ENCODE results near the gene SMU1.

SMU1 gene

DNA sequence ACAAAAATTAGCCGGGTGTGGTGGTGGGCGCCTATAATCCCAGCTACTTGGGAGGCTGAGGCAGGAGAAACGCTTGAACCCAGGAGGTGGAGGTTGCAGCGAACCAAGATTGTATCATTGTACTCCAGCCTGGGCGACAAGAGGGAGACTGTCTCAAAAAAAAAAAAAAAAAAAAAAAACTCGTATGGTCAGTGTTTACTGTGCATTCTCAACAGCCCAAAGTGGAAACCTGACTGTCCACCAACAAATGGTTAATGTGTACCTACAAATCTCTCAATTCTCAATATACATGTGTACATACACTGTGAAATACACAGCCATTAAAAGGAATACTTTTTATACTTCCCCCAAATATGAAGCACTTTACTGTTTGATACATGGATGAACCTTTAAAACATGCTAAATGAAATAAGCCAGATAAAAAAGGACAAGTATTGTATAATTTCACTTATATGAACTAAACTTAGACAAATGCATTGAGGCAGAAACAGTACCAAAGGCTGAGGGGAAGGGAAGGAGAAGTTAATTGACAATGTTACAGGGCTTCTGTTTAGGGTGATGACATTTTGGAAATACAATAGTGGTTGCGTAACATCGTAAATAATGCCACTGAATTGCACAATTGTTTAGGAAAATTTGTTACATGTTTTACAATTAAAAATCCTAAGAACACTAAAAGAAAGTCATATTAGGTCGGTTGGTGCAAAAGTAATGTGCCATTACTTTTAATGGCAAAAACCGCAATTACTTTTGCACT lies 34.9 kb downstream of the SMU1 start:
- DNase-seq (ENCODE audit: low read depth), result peak; percentile 58
- no peak overlapping the region for H3K4me3 ChIP-seq (replicated peaks; ENCODE audit: low read depth, low read length)
- TF ChIP-seq, protein P1, sequence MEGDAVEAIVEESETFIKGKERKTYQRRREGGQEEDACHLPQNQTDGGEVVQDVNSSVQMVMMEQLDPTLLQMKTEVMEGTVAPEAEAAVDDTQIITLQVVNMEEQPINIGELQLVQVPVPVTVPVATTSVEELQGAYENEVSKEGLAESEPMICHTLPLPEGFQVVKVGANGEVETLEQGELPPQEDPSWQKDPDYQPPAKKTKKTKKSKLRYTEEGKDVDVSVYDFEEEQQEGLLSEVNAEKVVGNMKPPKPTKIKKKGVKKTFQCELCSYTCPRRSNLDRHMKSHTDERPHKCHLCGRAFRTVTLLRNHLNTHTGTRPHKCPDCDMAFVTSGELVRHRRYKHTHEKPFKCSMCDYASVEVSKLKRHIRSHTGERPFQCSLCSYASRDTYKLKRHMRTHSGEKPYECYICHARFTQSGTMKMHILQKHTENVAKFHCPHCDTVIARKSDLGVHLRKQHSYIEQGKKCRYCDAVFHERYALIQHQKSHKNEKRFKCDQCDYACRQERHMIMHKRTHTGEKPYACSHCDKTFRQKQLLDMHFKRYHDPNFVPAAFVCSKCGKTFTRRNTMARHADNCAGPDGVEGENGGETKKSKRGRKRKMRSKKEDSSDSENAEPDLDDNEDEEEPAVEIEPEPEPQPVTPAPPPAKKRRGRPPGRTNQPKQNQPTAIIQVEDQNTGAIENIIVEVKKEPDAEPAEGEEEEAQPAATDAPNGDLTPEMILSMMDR (IDR thresholded peaks at IDR 0.05; ENCODE audit: low read length, missing control alignments), result no peak

DNA sequence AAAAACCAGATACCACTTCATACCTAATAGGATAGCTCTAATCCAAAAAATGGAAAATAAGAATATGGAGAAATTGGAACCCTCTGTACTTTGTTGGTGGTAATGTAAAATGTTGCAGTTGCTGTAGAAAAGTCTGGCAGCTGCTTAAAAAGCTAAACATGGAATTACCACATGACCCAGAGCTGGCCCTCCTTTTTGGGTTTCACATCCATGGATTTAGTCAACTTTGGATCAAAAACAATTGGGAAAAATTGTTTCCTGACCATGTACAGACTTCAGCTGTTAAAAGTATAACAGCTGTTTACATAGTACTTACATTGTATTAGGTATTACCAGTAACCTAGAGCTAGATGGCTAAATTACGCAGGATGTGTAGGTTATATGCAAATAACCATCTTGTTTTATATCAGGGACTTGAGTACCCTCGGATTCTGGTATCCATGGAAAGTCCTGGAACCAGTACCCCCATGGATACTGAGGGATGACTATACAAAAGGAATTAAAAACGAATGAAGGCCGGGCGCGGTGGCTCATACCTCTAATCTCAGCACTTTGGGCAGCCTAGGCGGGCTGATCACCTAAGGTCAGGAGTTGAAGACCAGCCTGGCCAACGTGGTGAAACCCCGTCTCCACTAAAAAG lies 35.6 kb downstream of the SMU1 start:
- TF ChIP-seq, protein P1 (IDR thresholded peaks at IDR 0.05; ENCODE audit: low read length, missing control alignments), result no peak
- no peak overlapping the region for H3K4me3 ChIP-seq (replicated peaks; ENCODE audit: low read depth, low read length)
- no peak for DNase-seq (ENCODE audit: low read depth)

DNA sequence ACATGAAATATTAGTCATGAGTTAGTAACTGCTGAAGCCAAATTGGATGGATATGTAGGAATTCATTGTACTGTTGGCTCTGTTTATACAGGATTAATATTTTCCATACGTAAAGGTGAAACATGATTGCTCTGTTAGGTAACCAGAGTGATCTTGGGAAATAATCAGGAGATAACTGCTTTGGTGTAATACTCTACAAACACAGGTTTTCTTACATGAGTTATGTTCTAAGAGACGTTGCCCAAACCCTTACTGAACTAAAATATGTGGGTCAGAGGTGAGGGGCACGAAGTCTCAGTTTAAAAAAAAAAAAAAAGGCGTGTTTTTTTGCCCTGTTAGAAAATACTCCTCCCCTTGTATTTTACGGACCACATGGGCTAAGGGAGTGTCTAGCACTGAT lies 43.6 kb downstream of the SMU1 start:
- H3K4me3 ChIP-seq (replicated peaks; ENCODE audit: low read depth, low read length), result no peak overlapping the region
- TF ChIP-seq, protein P1 (IDR thresholded peaks at IDR 0.05; ENCODE audit: low read length, missing control alignments), result no peak
- DNase-seq (ENCODE audit: low read depth), result no peak

DNA sequence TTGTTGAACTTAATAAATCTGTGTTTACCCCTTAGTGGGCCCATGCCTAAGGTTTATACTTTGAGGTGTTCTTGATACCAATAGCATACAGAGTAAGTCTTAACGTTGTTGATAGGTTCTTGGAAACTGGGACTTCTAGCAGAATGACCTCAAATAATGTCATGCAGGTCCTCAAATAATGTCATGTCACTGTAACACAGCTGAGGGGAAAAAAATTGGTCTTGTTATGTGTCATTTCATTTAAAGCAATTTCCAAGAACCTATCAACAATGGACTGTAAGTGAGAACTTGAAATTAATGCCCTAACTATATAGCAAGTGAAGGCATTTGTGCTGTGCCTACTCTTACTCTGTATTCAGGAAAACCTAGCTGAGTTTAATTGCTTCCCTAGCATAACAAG lies 44.2 kb downstream of the SMU1 start:
- TF ChIP-seq, protein P1 (IDR thresholded peaks at IDR 0.05; ENCODE audit: low read length, missing control alignments), result no peak
- H3K4me3 ChIP-seq (replicated peaks; ENCODE audit: low read depth, low read length), result no peak overlapping the region
- DNase-seq (ENCODE audit: low read depth), result no peak

DNA sequence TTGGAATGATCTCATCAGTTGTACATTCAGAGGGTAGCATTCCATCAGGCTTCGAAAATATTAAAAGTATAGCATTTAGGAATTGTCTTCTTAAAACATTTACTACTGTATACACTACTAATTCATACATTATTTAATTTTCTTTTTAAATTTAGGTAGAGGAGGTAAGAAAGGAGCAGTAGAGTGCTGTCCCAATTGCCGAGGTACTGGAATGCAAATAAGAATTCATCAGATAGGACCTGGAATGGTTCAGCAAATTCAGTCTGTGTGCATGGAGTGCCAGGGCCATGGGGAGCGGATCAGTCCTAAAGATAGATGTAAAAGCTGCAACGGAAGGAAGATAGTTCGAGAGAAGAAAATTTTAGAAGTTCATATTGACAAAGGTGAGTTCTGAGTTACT lies 46.2 kb downstream of the SMU1 start:
- TF ChIP-seq, protein P1 (IDR thresholded peaks at IDR 0.05; ENCODE audit: low read length, missing control alignments), result no peak
- no peak for DNase-seq (ENCODE audit: low read depth)
- no peak overlapping the region for H3K4me3 ChIP-seq (replicated peaks; ENCODE audit: low read depth, low read length)

DNA sequence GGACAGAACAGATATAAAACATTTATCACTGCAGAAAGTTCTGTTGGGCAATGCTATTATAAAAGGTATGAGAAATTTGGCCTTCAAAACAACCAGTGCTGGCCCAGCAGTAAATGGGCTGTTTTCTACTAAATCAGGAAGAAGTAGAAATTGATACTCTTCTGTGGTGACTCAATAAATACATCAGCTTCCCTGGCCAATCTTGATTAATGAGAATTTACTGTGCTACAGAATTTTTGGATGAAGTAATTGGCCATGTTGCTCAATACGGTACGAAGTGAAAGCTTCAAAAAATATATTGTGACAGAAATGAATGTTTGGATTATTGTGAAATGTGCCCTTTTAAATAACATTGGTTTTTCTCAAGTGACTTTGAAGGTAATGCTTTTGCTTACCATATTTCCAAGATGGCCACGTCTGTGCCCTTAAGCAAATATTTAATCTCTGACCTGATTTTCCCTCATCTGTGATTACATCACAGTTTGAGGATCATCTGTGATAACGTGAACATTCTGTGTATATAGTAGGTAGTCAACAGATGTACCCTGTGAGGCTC lies 47.2 kb downstream of the SMU1 start:
- DNase-seq (ENCODE audit: low read depth), result peak; percentile 87
- H3K4me3 ChIP-seq (replicated peaks; ENCODE audit: low read depth, low read length), result no peak overlapping the region
- TF ChIP-seq, protein P1 (IDR thresholded peaks at IDR 0.05; ENCODE audit: low read length, missing control alignments), result no peak

All from fibroblast of pulmonary artery (primary cell).